ENCODE measurements around the gene GPR149. TPM values are rescaled to one million over a fixed set of nuclear protein-coding genes. Genes with fewer than 3 reads are reported as not detected.

Gene GPR149
- total RNA-seq, 1 experiment from 2014 or later, result not detected

- Histone ChIP-seq H3K14ac (ENCODE audit: insufficient read depth, low read length) (no peak overlapping the region), H3K79me1 (ENCODE audit: insufficient read depth, low read depth, low read length, poor library complexity, severe bottlenecking) (no peaks in the 10 kb centered on the region), H3K9me3 (ENCODE audit: control insufficient read depth, low read depth, low read length) (no peaks in the 10 kb centered on the region), H2BK15ac (ENCODE audit: low read depth, low read length) (no peak overlapping the region), H2BK20ac (ENCODE audit: low read depth, low read length, poor library complexity, severe bottlenecking) (no peak overlapping the region), H3K4ac (ENCODE audit: low read depth, low read length) (no peak overlapping the region), H3K18ac (ENCODE audit: insufficient read length, low read depth, low read length) (no peak overlapping the region), H2BK120ac (ENCODE audit: low read depth, low read length, poor library complexity, severe bottlenecking) (no peak overlapping the region), H3K4me2 (ENCODE audit: insufficient read depth, insufficient read length, low read length) (no peak overlapping the region), H3K4me1 (ENCODE audit: insufficient read depth, low read length) (no peaks in the 10 kb centered on the region), H4K8ac (replicated peaks; ENCODE audit: insufficient read length, low read depth, low read length) (no peak overlapping the region), H3T11ph (ENCODE audit: low read length) (no peak overlapping the region), H2BK12ac (ENCODE audit: insufficient read length, low read depth, low read length) (no peak overlapping the region), H3K56ac (ENCODE audit: insufficient read length, low read depth, low read length) (no peak overlapping the region), H2BK5ac (ENCODE audit: insufficient read length, low read length) (no peak overlapping the region), H3K9ac (ENCODE audit: extremely low read depth, insufficient read length, low read length) (no peak overlapping the region), H3K27me3 (ENCODE audit: insufficient read depth, low read length) (no peaks in the 10 kb centered on the region), H4K91ac (ENCODE audit: insufficient read length, low read depth, low read length) (no peak overlapping the region), H4K20me1 (ENCODE audit: control insufficient read depth, insufficient read depth, insufficient read length) (no peaks in the 10 kb centered on the region), H3K27ac (ENCODE audit: insufficient read length, low read depth, low read length) (no peak overlapping the region), H2AFZ (ENCODE audit: low read length) (no peak overlapping the region), H2AK5ac (ENCODE audit: insufficient read length, low read length) (no peak overlapping the region), H4K5ac (ENCODE audit: insufficient read length, low read depth, low read length) (no peak overlapping the region), H3K23me2 (ENCODE audit: insufficient read length, low read depth, low read length, poor library complexity, severe bottlenecking) (no peaks in the 10 kb centered on the region), H3K23ac (ENCODE audit: insufficient read length, low read depth, low read length) (no peak overlapping the region), H3K79me2 (ENCODE audit: insufficient read depth, low read length) (no peaks in the 10 kb centered on the region)
- H3K27me3 Mint-ChIP-seq (ENCODE audit: low read depth), result no peaks in the 10 kb centered on the region
- H3K4me3 Mint-ChIP-seq, result no peak overlapping the region
- no CpG with 5 or more reads among the region's 1 CpG for WGBS (ENCODE audit: extremely low coverage, insufficient read length, low lambda C conversion rate)
- DNase-seq, result no peak
- no peak for TF ChIP-seq CTCF (conservative IDR thresholded peaks at IDR 0.05)
- no peaks in the 10 kb centered on the region for H3K9me3 Mint-ChIP-seq
- no peaks in the 10 kb centered on the region for H3K4me1 Mint-ChIP-seq
- H3K27ac Mint-ChIP-seq, result no peak overlapping the region
- no peaks in the 10 kb centered on the region for H3K36me3 Mint-ChIP-seq (ENCODE audit: insufficient read depth in 1 of 3, low read depth in 3 of 3)
These were observed 74.0 kb downstream of the GPR149 start for GRCh38 chr3:154356009-154356408.
